HUES6 (cell line): ENCODE data around the gene GRM4.

ENCODE experiments used
- H3K27ac ChIP-seq: 2 replicates; pipeline ENCODE4 v1.7.0; 2013; ENCODE audit warnings: low read depth, mild to moderate bottlenecking, low read length, inconsistent platforms
- H3K27me3 ChIP-seq: 2 replicates; pipeline ENCODE4 v1.6.1; 2013; ENCODE audit warnings: low read length; ENCODE audit not compliant: control insufficient read depth, insufficient read depth
- H3K36me3 ChIP-seq: 2 replicates; pipeline ENCODE4 v1.6.1; 2013; ENCODE audit warnings: low read length; ENCODE audit not compliant: control insufficient read depth, insufficient read depth
- H3K4me1 ChIP-seq: 2 replicates; pipeline ENCODE4 v1.6.1; 2013; ENCODE audit warnings: low read length; ENCODE audit not compliant: control insufficient read depth, insufficient read depth
- H3K4me3 ChIP-seq: 2 replicates; pipeline ENCODE4 v1.5.1; 2013; ENCODE audit warnings: low read depth, low read length
- H3K9ac ChIP-seq: one replicate; pipeline ENCODE4 v1.6.1; 2013; ENCODE audit warnings: mild to moderate bottlenecking, low read length
- H3K9me3 ChIP-seq: 2 replicates; pipeline ENCODE4 v1.6.1; 2013; ENCODE audit warnings: low read depth, low read length; ENCODE audit not compliant: control insufficient read depth, insufficient read depth

GRM4 gene

DNA sequence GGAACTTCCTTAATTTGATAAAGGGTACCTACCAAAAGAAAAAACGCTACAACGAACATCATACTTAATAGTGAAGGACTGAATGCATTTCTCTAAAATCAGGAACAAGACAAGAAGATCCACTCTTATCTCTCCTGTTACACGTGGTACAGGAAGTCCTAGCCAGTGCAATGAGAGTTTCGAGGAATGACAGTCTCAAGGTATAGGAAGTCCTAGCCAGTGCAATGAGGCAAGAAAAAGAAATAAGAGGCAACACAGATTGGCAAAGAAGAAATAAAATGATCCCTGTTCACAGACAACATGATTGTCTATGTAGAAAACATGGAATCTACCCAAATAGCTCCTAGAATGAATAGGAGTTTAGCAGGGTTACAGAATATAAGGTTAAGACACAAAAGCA lies 174.3 kb downstream of the GRM4 start:
- Histone ChIP-seq H3K9ac (no peak overlapping the region), H3K4me3 (no peak overlapping the region), H3K27me3 (peaks cover 9% of the 10 kb centered on the region), H3K36me3 (no peaks in the 10 kb centered on the region), H3K27ac (no peak overlapping the region), H3K9me3 (peaks cover 2% of the 10 kb centered on the region; the same call in 1 of the 2 replicates), H3K4me1 (peaks cover 7% of the 10 kb centered on the region)
